ENCODE measurements around the gene DCAF15. TPM values are rescaled to one million over a fixed set of nuclear protein-coding genes. Genes with fewer than 3 reads are reported as not detected.

DCAF15 gene
- total RNA-seq, 1 donor from 2014 or later: 23.7 TPM

- DNase-seq (ENCODE audit: low read depth): no peak
- Histone ChIP-seq H3K27me3 (ENCODE audit: control insufficient read depth, insufficient read depth, low read length) (no peaks in the 10 kb centered on the region), H3K4me3 (ENCODE audit: low read depth, low read length) (no peak overlapping the region), H3K36me3 (ENCODE audit: control insufficient read depth, insufficient read depth, low read length) (no peaks in the 10 kb centered on the region)
- TF ChIP-seq, protein P1, sequence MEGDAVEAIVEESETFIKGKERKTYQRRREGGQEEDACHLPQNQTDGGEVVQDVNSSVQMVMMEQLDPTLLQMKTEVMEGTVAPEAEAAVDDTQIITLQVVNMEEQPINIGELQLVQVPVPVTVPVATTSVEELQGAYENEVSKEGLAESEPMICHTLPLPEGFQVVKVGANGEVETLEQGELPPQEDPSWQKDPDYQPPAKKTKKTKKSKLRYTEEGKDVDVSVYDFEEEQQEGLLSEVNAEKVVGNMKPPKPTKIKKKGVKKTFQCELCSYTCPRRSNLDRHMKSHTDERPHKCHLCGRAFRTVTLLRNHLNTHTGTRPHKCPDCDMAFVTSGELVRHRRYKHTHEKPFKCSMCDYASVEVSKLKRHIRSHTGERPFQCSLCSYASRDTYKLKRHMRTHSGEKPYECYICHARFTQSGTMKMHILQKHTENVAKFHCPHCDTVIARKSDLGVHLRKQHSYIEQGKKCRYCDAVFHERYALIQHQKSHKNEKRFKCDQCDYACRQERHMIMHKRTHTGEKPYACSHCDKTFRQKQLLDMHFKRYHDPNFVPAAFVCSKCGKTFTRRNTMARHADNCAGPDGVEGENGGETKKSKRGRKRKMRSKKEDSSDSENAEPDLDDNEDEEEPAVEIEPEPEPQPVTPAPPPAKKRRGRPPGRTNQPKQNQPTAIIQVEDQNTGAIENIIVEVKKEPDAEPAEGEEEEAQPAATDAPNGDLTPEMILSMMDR (IDR thresholded peaks at IDR 0.05; ENCODE audit: insufficient read depth, low read length, poor library complexity, severe bottlenecking): no peak
These were observed 23.6 kb downstream of the DCAF15 start for GRCh38 chr19:13975870-13976269.

- no peak for DNase-seq (ENCODE audit: low read depth)
- Histone ChIP-seq H3K4me3 (ENCODE audit: low read depth, low read length) (no peak overlapping the region), H3K36me3 (ENCODE audit: control insufficient read depth, insufficient read depth, low read length) (no peaks in the 10 kb centered on the region), H3K27me3 (ENCODE audit: control insufficient read depth, insufficient read depth, low read length) (no peaks in the 10 kb centered on the region)
- TF ChIP-seq, protein P1 (IDR thresholded peaks at IDR 0.05; ENCODE audit: insufficient read depth, low read length, poor library complexity, severe bottlenecking): no peak
These were observed 24.1 kb downstream of the DCAF15 start for GRCh38 chr19:13976446-13976845.

- Histone ChIP-seq H3K27me3 (ENCODE audit: control insufficient read depth, insufficient read depth, low read length) (no peaks in the 10 kb centered on the region), H3K36me3 (ENCODE audit: control insufficient read depth, insufficient read depth, low read length) (no peaks in the 10 kb centered on the region), H3K4me3 (ENCODE audit: low read depth, low read length) (no peak overlapping the region)
- DNase-seq (ENCODE audit: low read depth): no peak
- TF ChIP-seq, protein P1 (IDR thresholded peaks at IDR 0.05; ENCODE audit: insufficient read depth, low read length, poor library complexity, severe bottlenecking): no peak
These were observed 25.5 kb downstream of the DCAF15 start for GRCh38 chr19:13977803-13978202.

DNA sequence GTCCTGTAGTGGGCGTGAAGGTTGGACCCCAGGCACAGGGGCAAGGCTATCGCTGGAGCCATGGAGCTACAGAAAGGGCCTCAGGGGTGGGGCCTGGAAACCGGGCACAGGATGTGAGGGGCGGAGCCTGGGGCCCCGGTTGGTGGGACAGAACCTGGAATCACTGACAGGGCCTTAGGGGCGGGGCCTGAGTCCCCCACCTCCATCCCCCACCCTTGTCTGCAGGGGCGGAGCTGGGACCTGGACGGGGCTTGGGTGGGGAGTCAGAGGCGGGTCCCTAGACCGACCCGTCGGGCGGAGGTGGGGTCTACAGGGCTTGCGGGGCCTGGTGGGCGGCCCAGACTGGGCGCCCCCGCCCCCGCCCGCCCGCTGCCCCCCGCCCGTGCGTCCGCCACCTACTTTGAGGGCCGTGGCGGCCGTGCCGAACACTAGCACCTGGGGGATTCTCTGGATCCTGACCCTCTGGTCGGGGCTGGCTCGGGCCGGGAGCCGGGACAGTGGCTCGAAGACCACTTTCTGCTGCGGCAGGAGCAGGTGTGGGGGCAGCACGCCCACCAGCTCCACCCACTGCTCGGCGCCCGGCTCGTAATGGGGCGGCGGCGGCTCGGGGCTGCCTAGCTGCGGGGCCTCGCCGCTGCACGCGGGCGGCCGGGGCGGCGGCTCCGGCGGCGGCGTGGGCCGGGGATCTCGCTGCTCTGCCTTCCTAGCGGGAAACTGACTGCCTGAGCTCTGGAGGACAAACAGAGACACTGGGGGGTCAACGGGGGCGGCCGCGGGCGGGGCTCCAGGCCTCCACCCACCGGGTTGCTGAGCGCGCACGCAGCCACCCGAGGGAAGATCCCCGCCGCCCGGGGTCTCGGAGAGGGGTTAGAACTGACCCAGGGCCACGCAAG lies 26.3 kb downstream of the DCAF15 start:
- no peaks in the 10 kb centered on the region for H3K36me3 ChIP-seq (ENCODE audit: control insufficient read depth, insufficient read depth, low read length)
- no peaks in the 10 kb centered on the region for H3K27me3 ChIP-seq (ENCODE audit: control insufficient read depth, insufficient read depth, low read length)
- no peak for DNase-seq (ENCODE audit: low read depth)
- peak overlapping the region; percentile 18 for H3K4me3 ChIP-seq (ENCODE audit: low read depth, low read length)
- TF ChIP-seq, protein P1 (IDR thresholded peaks at IDR 0.05; ENCODE audit: insufficient read depth, low read length, poor library complexity, severe bottlenecking): no peak

- DNase-seq (ENCODE audit: low read depth): no peak
- H3K27me3 ChIP-seq (ENCODE audit: control insufficient read depth, insufficient read depth, low read length): no peaks in the 10 kb centered on the region
- TF ChIP-seq, protein P1 (IDR thresholded peaks at IDR 0.05; ENCODE audit: insufficient read depth, low read length, poor library complexity, severe bottlenecking): no peak
- H3K36me3 ChIP-seq (ENCODE audit: control insufficient read depth, insufficient read depth, low read length): no peaks in the 10 kb centered on the region
- H3K4me3 ChIP-seq (ENCODE audit: low read depth, low read length): peak overlapping the region; percentile 6
These were observed 26.9 kb downstream of the DCAF15 start for GRCh38 chr19:13979244-13979615.

DNA sequence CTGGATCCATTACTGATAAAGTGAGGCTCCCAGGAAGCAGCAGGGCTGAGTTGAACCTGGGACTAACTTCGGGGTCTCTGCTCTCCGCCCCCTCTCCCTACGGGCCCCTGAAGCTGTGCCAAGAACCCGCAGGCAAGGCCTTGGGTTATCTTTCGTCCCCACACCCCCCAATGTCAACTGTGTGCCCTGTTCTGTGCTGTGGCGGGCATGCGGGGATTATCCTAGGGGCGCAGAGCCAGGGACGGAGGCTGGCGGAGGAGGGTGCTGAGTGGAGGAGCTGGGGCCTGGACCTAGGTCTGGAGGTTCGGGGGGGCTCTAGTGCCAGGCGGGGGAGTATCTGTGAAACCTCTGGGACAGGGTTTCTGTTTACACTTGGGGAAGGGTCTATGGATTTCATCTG lies 27.4 kb downstream of the DCAF15 start:
- Histone ChIP-seq H3K27me3 (ENCODE audit: control insufficient read depth, insufficient read depth, low read length) (no peaks in the 10 kb centered on the region), H3K36me3 (ENCODE audit: control insufficient read depth, insufficient read depth, low read length) (no peaks in the 10 kb centered on the region), H3K4me3 (ENCODE audit: low read depth, low read length) (no peak overlapping the region)
- no peak for DNase-seq (ENCODE audit: low read depth)
- TF ChIP-seq, protein P1 (IDR thresholded peaks at IDR 0.05; ENCODE audit: insufficient read depth, low read length, poor library complexity, severe bottlenecking): no peak
